Measurements from ENCODE around the gene LRRC42. TPM values are rescaled to one million over a fixed set of nuclear protein-coding genes. Genes with fewer than 3 reads are reported as not detected.

LRRC42 gene
- total RNA-seq, 1 donor from 2014 or later: 30.1 TPM

- no peak for TF ChIP-seq CTCF (IDR thresholded peaks at IDR 0.05)
- Mint-ChIP-seq H3K4me3 (ENCODE audit: unreplicated experiment) (no peak overlapping the region), H3K27ac (ENCODE audit: unreplicated experiment) (no peak overlapping the region), H3K36me3 (ENCODE audit: unreplicated experiment) (no peaks in the 10 kb centered on the region), H3K27me3 (ENCODE audit: unreplicated experiment) (peaks cover 45% of the 10 kb centered on the region), H3K9me3 (ENCODE audit: unreplicated experiment) (no peaks in the 10 kb centered on the region), H3K4me1 (ENCODE audit: unreplicated experiment) (no peaks in the 10 kb centered on the region)
- DNase-seq (ENCODE audit: extremely low spot score, unreplicated experiment): peak; percentile 60
These were observed 58.4 kb downstream of the LRRC42 start for GRCh38 chr1:54004481-54005049.

GRCh38 chr1:54006508-54006907 lies 60.4 kb downstream of the LRRC42 start:
- Mint-ChIP-seq H3K27ac (ENCODE audit: unreplicated experiment) (no peak overlapping the region), H3K27me3 (ENCODE audit: unreplicated experiment) (peaks cover 52% of the 10 kb centered on the region), H3K9me3 (ENCODE audit: unreplicated experiment) (no peaks in the 10 kb centered on the region), H3K4me3 (ENCODE audit: unreplicated experiment) (no peak overlapping the region), H3K36me3 (ENCODE audit: unreplicated experiment) (no peaks in the 10 kb centered on the region), H3K4me1 (ENCODE audit: unreplicated experiment) (no peaks in the 10 kb centered on the region)
- DNase-seq (ENCODE audit: extremely low spot score, unreplicated experiment): peak; percentile 51
- no peak for TF ChIP-seq CTCF (IDR thresholded peaks at IDR 0.05)

GRCh38 chr1:54007613-54008012 lies 61.5 kb downstream of the LRRC42 start:
- H3K9me3 Mint-ChIP-seq (ENCODE audit: unreplicated experiment): no peaks in the 10 kb centered on the region
- no peak overlapping the region for H3K27ac Mint-ChIP-seq (ENCODE audit: unreplicated experiment)
- H3K4me1 Mint-ChIP-seq (ENCODE audit: unreplicated experiment): no peaks in the 10 kb centered on the region
- no peak overlapping the region for H3K4me3 Mint-ChIP-seq (ENCODE audit: unreplicated experiment)
- peak; percentile 59 for DNase-seq (ENCODE audit: extremely low spot score, unreplicated experiment)
- H3K36me3 Mint-ChIP-seq (ENCODE audit: unreplicated experiment): no peaks in the 10 kb centered on the region
- H3K27me3 Mint-ChIP-seq (ENCODE audit: unreplicated experiment): peaks cover 56% of the 10 kb centered on the region
- TF ChIP-seq CTCF (IDR thresholded peaks at IDR 0.05): no peak

- peaks cover 58% of the 10 kb centered on the region for H3K27me3 Mint-ChIP-seq (ENCODE audit: unreplicated experiment)
- TF ChIP-seq CTCF (IDR thresholded peaks at IDR 0.05): no peak
- no peak overlapping the region for H3K27ac Mint-ChIP-seq (ENCODE audit: unreplicated experiment)
- H3K4me1 Mint-ChIP-seq (ENCODE audit: unreplicated experiment): no peaks in the 10 kb centered on the region
- peak; percentile 81 for DNase-seq (ENCODE audit: extremely low spot score, unreplicated experiment)
- no peak overlapping the region for H3K4me3 Mint-ChIP-seq (ENCODE audit: unreplicated experiment)
- H3K9me3 Mint-ChIP-seq (ENCODE audit: unreplicated experiment): no peaks in the 10 kb centered on the region
- H3K36me3 Mint-ChIP-seq (ENCODE audit: unreplicated experiment): no peaks in the 10 kb centered on the region
These were observed 62.7 kb downstream of the LRRC42 start for GRCh38 chr1:54008876-54009275.

- H3K36me3 Mint-ChIP-seq (ENCODE audit: unreplicated experiment): no peaks in the 10 kb centered on the region
- TF ChIP-seq CTCF (IDR thresholded peaks at IDR 0.05): no peak
- no peak overlapping the region for H3K27ac Mint-ChIP-seq (ENCODE audit: unreplicated experiment)
- DNase-seq (ENCODE audit: extremely low spot score, unreplicated experiment): peak; percentile 49
- no peaks in the 10 kb centered on the region for H3K4me1 Mint-ChIP-seq (ENCODE audit: unreplicated experiment)
- H3K4me3 Mint-ChIP-seq (ENCODE audit: unreplicated experiment): no peak overlapping the region
- H3K9me3 Mint-ChIP-seq (ENCODE audit: unreplicated experiment): no peaks in the 10 kb centered on the region
- peaks cover 59% of the 10 kb centered on the region for H3K27me3 Mint-ChIP-seq (ENCODE audit: unreplicated experiment)
These were observed 63.3 kb downstream of the LRRC42 start for GRCh38 chr1:54009406-54009805.
